Tibial artery (tissue), 4 donors: Measurements from ENCODE around the gene CCL1.

Experiments
- DNase-seq, 2 donors: peaks; one replicate each; pipeline ENCODE4 v3.0.0-alpha.2; 2019
- H3K27ac ChIP-seq, 2 donors: fragments of 200-600 bp; sonication (generic) in 1 of 2; 1 replicate in 1 of 2; 2 replicates in 1 of 2; pipeline ENCODE4 v1.5.1; 2018 to 2019; ENCODE audit warnings: mild to moderate bottlenecking in 1 of 2
- H3K27me3 ChIP-seq, 2 donors: fragments of 200-600 bp; sonication (generic) in 1 of 2; one replicate each; pipeline versions ENCODE4 v1.5.1 to v1.6.0; 2016 to 2019
- H3K36me3 ChIP-seq, 3 donors: fragments of 200-600 bp; sonication (generic) in 2 of 3; one replicate each; pipeline ENCODE4 v1.5.1; 2016 to 2019; ENCODE audit warnings: mild to moderate bottlenecking in 2 of 3
- H3K4me1 ChIP-seq, 4 donors: fragments of 200-600 bp; sonication (generic) in 2 of 4; 1 replicate in 3 of 4; 2 replicates in 1 of 4; pipeline ENCODE4 v1.5.1; 2016 to 2019
- H3K4me3 ChIP-seq, 2 donors: fragments of 200-600 bp; sonication (generic) in 1 of 2; 1 replicate in 1 of 2; 2 replicates in 1 of 2; pipeline ENCODE4 v1.5.1; 2018 to 2019; ENCODE audit warnings: mild to moderate bottlenecking in 2 of 2
- H3K9me3 ChIP-seq, 3 donors: fragments of 200-600 bp; sonication (generic) in 1 of 3; one replicate each; pipeline ENCODE4 v1.5.1; 2016 to 2019
- CTCF ChIP-seq, 2 experiments: fragments of 200-600 bp in 1 of 2; fragments of 450-650 bp in 1 of 2; IDR thresholded peaks; one replicate each; pipeline ENCODE4 v1.5.1; 2017 to 2019; ENCODE audit warnings: antibody characterized with exemption in 2 of 2, mild to moderate bottlenecking in 1 of 2, moderate library complexity in 1 of 2
- intact Hi-C: fragments of 100-400 bp; cut with DNase I; formaldehyde crosslinking; loops from one replicate; pipeline ENCODE4 v1.15.0; 2023; ENCODE audit warnings: low total_unique reads

Gene CCL1

GRCh38 chr17:34363183-34363661 lies at the start of gene CCL1:
Gene CCL1 (minus strand): TSS chr17:34363233. CDS start chr17:34363161, 72 bp downstream.
- no peak for DNase-seq
- Histone ChIP-seq H3K9me3 (no peaks in the 10 kb centered on the region), H3K4me3 (no peak within 1 kb of the TSS), H3K27ac (no peak within 1 kb of the TSS), H3K36me3 (no peaks in the 10 kb centered on the region), H3K27me3 (peaks cover 0 to 16% of the 10 kb centered on the region in 2 donors), H3K4me1 (peaks cover 0 to 4% (median 0%) of the 10 kb centered on the region in 4 donors)
- no peak for TF ChIP-seq CTCF (IDR thresholded peaks at IDR 0.05)
- intact Hi-C loops: no loop called here

- Histone ChIP-seq H3K4me3 (no peak overlapping the region), H3K27ac (no peak overlapping the region), H3K36me3 (no peaks in the 10 kb centered on the region), H3K9me3 (no peaks in the 10 kb centered on the region), H3K27me3 (peaks cover 0 to 43% of the 10 kb centered on the region in 2 donors), H3K4me1 (no peaks in the 10 kb centered on the region)
- intact Hi-C loops: no loop called here
- TF ChIP-seq CTCF (IDR thresholded peaks at IDR 0.05): no peak
- DNase-seq: no peak
Measured at GRCh38 chr17:34412534-34412933, 49.5 kb upstream of the CCL1 start.

- no peak for DNase-seq
- no peaks in the 10 kb centered on the region for H3K36me3 ChIP-seq
- H3K27ac ChIP-seq: no peak overlapping the region
- intact Hi-C loops: no loop called here
- H3K27me3 ChIP-seq: peaks cover 0 to 44% of the 10 kb centered on the region in 2 donors
- H3K4me1 ChIP-seq: no peaks in the 10 kb centered on the region
- no peaks in the 10 kb centered on the region for H3K9me3 ChIP-seq
- H3K4me3 ChIP-seq: no peak overlapping the region
- TF ChIP-seq CTCF (IDR thresholded peaks at IDR 0.05): no peak
Measured at GRCh38 chr17:34411646-34412421, 48.8 kb upstream of the CCL1 start.

GRCh38 chr17:34409352-34409751 lies 46.3 kb upstream of the CCL1 start:
- no peaks in the 10 kb centered on the region for H3K36me3 ChIP-seq
- intact Hi-C loops: no loop called here
- no peak for DNase-seq
- H3K27ac ChIP-seq: no peak overlapping the region
- no peaks in the 10 kb centered on the region for H3K9me3 ChIP-seq
- H3K27me3 ChIP-seq: peaks cover 0 to 25% of the 10 kb centered on the region in 2 donors
- H3K4me1 ChIP-seq: no peaks in the 10 kb centered on the region
- no peak for TF ChIP-seq CTCF (IDR thresholded peaks at IDR 0.05)
- H3K4me3 ChIP-seq: no peak overlapping the region

GRCh38 chr17:34408439-34408838 lies 45.4 kb upstream of the CCL1 start:
- DNase-seq: no peak
- intact Hi-C loops: no loop called here
- Histone ChIP-seq H3K4me1 (no peaks in the 10 kb centered on the region), H3K4me3 (no peak overlapping the region), H3K9me3 (no peaks in the 10 kb centered on the region), H3K27ac (no peak overlapping the region), H3K36me3 (no peaks in the 10 kb centered on the region), H3K27me3 (peaks cover 0 to 21% of the 10 kb centered on the region in 2 donors)
- TF ChIP-seq CTCF (IDR thresholded peaks at IDR 0.05): no peak
